PC-3 (cell line): ENCODE measurements around the gene TACC2. TPM values are rescaled to one million over a fixed set of nuclear protein-coding genes. Genes with fewer than 3 reads are reported as not detected.

Experiments
- ATAC-seq: fragments of 200-7000 bp; cut with Tn5 transposase; 2 replicates; pipeline ENCODE4 v1.9.1; 2020; ENCODE audit warnings: mild to moderate bottlenecking, moderate library complexity
- BruUV-seq: library from RNA; stranded (reverse); fragments of 400-500 nt; replicated peaks from 2 replicates; lab custom pipeline; 2021; lab: Mats Ljungman, UMichigan
- CTCF ChIA-PET: fragments of 300-600 bp; sonication (Branson Sonifier 250); formaldehyde crosslinking; loops from one replicate; lab custom pipeline; 2022; ENCODE audit warnings: antibody characterized with exemption; lab: Charles Lee
- POLR2A ChIA-PET: fragments of 300-600 bp; sonication (Branson Sonifier 250); formaldehyde crosslinking; loops from one replicate; lab custom pipeline; 2022; ENCODE audit warnings: antibody characterized with exemption; ENCODE audit not compliant: unreplicated experiment; lab: Charles Lee
- DNase-seq: peaks from one replicate; pipeline ENCODE4 v3.0.0-alpha.2; 2015
- H2AFZ ChIP-seq: fragments of 300-600 bp; sonication (generic); 2 replicates; pipeline ENCODE4 v1.6.0; 2016; ENCODE audit warnings: antibody characterized with exemption, low read length
- H3F3A ChIP-seq: fragments of 300-600 bp; sonication (generic); one replicate; pipeline ENCODE4 v1.6.0; 2017; ENCODE audit warnings: antibody characterized with exemption, low read length, control low read depth, mild to moderate bottlenecking; ENCODE audit not compliant: unreplicated experiment
- H3K27ac ChIP-seq: fragments of 300-600 bp; sonication (generic); 2 replicates; pipeline ENCODE4 v1.5.1; 2016; ENCODE audit warnings: mild to moderate bottlenecking, low read length
- H3K27me3 ChIP-seq: fragments of 300-600 bp; sonication (generic); 2 replicates; pipeline ENCODE4 v1.6.1; 2016; ENCODE audit warnings: low read length, mixed read lengths
- H3K36me3 ChIP-seq: fragments of 300-600 bp; sonication (generic); 2 replicates; pipeline ENCODE4 v1.6.1; 2016; ENCODE audit warnings: low read depth, mixed run types, low read length, mixed read lengths
- H3K4me1 ChIP-seq: fragments of 300-600 bp; sonication (generic); 2 replicates; pipeline ENCODE4 v1.5.1; 2016; ENCODE audit warnings: low read length; ENCODE audit not compliant: insufficient read depth
- H3K4me2 ChIP-seq: fragments of 300-600 bp; sonication (generic); 2 replicates; pipeline ENCODE4 v1.6.0; 2016; ENCODE audit warnings: low read length
- H3K4me3 ChIP-seq: fragments of 300-600 bp; sonication (generic); 2 replicates; pipeline ENCODE4 v1.5.1; 2016; ENCODE audit warnings: mild to moderate bottlenecking, low read length, mixed read lengths
- H3K79me2 ChIP-seq: fragments of 300-600 bp; sonication (generic); 2 replicates; pipeline ENCODE4 v1.6.1; 2017; ENCODE audit warnings: low read length, mixed read lengths
- H3K9ac ChIP-seq: fragments of 300-600 bp; sonication (generic); 2 replicates; pipeline ENCODE4 v1.6.0; 2016; ENCODE audit warnings: mild to moderate bottlenecking, low read length
- H3K9me2 ChIP-seq: fragments of 300-600 bp; sonication (generic); replicated peaks from 2 replicates; pipeline ENCODE4 v1.6.1; 2016; ENCODE audit warnings: mixed run types, low read length, mixed read lengths
- H3K9me3 ChIP-seq: fragments of 300-600 bp; sonication (generic); 2 replicates; pipeline ENCODE4 v1.6.1; 2016; ENCODE audit warnings: low read length, mixed read lengths
- H4K20me1 ChIP-seq: fragments of 300-600 bp; sonication (generic); 2 replicates; pipeline ENCODE4 v1.6.1; 2016; ENCODE audit warnings: low read length, mixed read lengths
- EZH2 ChIP-seq: fragments of 300-600 bp; sonication (generic); IDR thresholded peaks from one replicate; pipeline ENCODE4 v1.6.1; 2017; ENCODE audit warnings: antibody characterized with exemption, mild to moderate bottlenecking, low read length; ENCODE audit not compliant: unreplicated experiment
- EZH2phosphoT487 ChIP-seq: fragments of 300-600 bp; sonication (generic); IDR thresholded peaks from 2 replicates; pipeline ENCODE4 v1.6.1; 2018; ENCODE audit warnings: mild to moderate bottlenecking, antibody characterized with exemption, low read length, borderline replicate concordance
- intact Hi-C: fragments of 100-400 bp; cut with micrococcal nuclease; formaldehyde crosslinking; loops from 2 replicates; pipeline ENCODE4 v1.9.0; 2023
- total RNA-seq: library from RNA; depleted of rRNA; stranded (reverse); fragments of >200 nt; gene quantifications from 2 replicates; pipeline ENCODE4 v1.2.3, GENCODE V29; 2014
- TF ChIP-seq, protein P1 (sequence below): fragments of 300-600 bp; sonication (generic); conservative IDR thresholded peaks from 2 replicates; pipeline ENCODE4 v1.5.1; 2017; ENCODE audit warnings: antibody characterized with exemption, low read depth, mild to moderate bottlenecking, low read length

TACC2 gene
- total RNA-seq, 1 experiment from 2014 or later, result 31.7 TPM

DNA sequence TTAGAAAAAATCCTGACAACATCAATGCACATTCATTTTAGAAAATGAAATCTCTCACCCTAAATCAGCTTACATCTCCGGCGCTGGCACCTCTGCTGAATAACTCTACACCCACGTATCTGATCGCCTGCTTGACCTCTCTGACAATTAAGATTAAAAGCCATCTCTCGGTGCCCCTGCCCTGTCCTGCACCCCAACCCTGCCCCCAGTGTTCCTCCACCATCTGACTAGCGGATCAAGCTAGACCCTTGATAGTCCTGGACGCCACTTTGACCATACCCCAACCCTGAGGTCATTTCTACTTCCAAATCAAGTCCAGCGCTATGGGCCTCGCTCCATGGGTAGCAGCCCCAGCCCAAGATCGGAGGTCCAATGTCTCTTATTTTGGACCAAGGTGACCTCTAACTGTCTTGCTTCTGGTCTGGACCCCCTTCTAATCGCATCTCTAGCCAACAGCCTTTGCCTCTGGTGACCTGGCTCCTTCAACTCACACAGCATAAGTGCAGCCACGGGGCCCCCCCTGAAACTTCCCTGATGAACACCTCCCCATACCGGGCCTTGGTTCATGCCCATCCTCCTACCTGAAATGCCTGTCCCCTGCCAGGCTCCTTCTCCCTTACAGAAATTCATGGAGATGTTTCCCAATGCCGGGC lies 310.6 kb downstream of the TACC2 start:
- peak overlapping the region; percentile 77; the same call in 1 of the 2 replicates for H3K4me2 ChIP-seq
- H3K4me3 ChIP-seq, result no peak overlapping the region
- no peaks in the 10 kb centered on the region for H3K27me3 ChIP-seq
- no peak for ATAC-seq
- H4K20me1 ChIP-seq, result no peaks in the 10 kb centered on the region
- no TSS peak for BruUV-seq
- no peaks in the 10 kb centered on the region for H3K79me2 ChIP-seq
- no peaks in the 10 kb centered on the region for H3K36me3 ChIP-seq
- no peak overlapping the region for H3K27ac ChIP-seq
- no peak for DNase-seq
- no peak overlapping the region for H3K9ac ChIP-seq
- CTCF ChIA-PET, result interaction anchor here (0.6 to 1.6 kb wide), 11 partner anchors 8 to 266 kb away, joined by 3 to 11 read pairs (median 3); no protein-coding TSS in a partner anchor
- POLR2A ChIA-PET, result no interaction called here
- intact Hi-C loops, result loop anchor here (1.0 to 10.0 kb wide), 4 partner anchors 43 to 405 kb away; no protein-coding TSS in a partner anchor
- no peaks in the 10 kb centered on the region for H3K9me2 ChIP-seq
- no peak overlapping the region for H2AFZ ChIP-seq
- no peaks in the 10 kb centered on the region for H3K9me3 ChIP-seq
- H3F3A ChIP-seq, result no peaks in the 10 kb centered on the region
- H3K4me1 ChIP-seq, result peaks cover 14% of the 10 kb centered on the region
- TF ChIP-seq, protein P1, sequence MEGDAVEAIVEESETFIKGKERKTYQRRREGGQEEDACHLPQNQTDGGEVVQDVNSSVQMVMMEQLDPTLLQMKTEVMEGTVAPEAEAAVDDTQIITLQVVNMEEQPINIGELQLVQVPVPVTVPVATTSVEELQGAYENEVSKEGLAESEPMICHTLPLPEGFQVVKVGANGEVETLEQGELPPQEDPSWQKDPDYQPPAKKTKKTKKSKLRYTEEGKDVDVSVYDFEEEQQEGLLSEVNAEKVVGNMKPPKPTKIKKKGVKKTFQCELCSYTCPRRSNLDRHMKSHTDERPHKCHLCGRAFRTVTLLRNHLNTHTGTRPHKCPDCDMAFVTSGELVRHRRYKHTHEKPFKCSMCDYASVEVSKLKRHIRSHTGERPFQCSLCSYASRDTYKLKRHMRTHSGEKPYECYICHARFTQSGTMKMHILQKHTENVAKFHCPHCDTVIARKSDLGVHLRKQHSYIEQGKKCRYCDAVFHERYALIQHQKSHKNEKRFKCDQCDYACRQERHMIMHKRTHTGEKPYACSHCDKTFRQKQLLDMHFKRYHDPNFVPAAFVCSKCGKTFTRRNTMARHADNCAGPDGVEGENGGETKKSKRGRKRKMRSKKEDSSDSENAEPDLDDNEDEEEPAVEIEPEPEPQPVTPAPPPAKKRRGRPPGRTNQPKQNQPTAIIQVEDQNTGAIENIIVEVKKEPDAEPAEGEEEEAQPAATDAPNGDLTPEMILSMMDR, result no peak
- TF ChIP-seq EZH2phosphoT487, result no peak
- no peak for TF ChIP-seq EZH2

DNA sequence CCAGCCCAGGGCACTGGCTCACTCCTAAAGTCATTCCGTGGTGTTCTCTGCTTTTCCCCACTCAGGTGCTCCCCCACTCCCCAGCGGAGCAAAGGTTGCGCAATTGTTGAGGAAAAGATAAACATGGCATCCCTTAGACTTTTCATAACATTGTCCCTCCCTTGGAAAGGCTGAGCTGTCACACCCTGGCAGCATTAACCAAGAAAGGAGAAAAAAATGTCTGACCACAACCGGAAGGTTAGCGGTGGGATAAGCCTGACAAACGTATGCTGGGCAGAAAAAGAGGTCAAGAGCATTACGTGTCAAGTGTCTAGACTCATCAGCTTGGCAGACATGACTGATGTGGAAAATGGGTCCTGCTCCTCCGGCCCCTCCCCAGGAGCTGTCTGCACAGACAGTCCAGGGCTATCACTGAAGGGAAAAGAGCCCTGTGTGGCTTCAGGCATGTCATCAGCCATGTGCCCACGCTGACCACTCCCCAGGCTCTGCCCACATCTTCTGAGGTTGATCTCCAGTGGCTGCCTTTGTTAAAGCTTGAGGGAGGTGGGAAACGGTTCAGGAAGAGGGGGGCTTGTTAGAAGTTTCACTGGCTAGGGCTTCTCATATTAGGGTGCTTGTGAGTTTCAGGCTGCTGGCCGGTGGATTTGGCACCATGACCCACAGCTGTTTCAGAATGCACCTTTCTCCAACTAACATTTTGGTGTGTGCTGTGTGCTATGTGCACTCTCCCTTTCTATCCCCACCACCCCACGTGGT lies 312.3 kb downstream of the TACC2 start:
- Histone ChIP-seq H2AFZ (no peak overlapping the region), H3K36me3 (no peaks in the 10 kb centered on the region)

More for the DNA sequence above, 312.3 kb downstream of the TACC2 start:
- intact Hi-C loops, result no loop called here
- Histone ChIP-seq H3K9me3 (no peaks in the 10 kb centered on the region), H3K9ac (no peak overlapping the region), H3K79me2 (no peaks in the 10 kb centered on the region), H3K27me3 (no peaks in the 10 kb centered on the region), H3F3A (no peaks in the 10 kb centered on the region), H4K20me1 (no peaks in the 10 kb centered on the region), H3K27ac (no peak overlapping the region), H3K4me2 (no peak overlapping the region), H3K4me1 (no peaks in the 10 kb centered on the region), H3K9me2 (no peaks in the 10 kb centered on the region), H3K4me3 (no peak overlapping the region)
- DNase-seq (no peak), ATAC-seq (no peak)
- CTCF ChIA-PET, result no interaction called here
- no TSS peak for BruUV-seq
- TF ChIP-seq, protein P1, result no peak
- TF ChIP-seq EZH2phosphoT487, result no peak
- no peak for TF ChIP-seq EZH2
- POLR2A ChIA-PET, result no interaction called here
